ENCODE data around the gene COL23A1. TPM values are rescaled to one million over a fixed set of nuclear protein-coding genes. Genes with fewer than 3 reads are reported as not detected.
A peak's percentile ranks its signal among the peaks of the same experiment; 100 is the strongest.

The COL23A1 gene
- total and polyA plus RNA-seq, 2 of the 8 experiments (the other 6 are each of a cell fraction or from before 2014, with no cell fraction given) = 3.1 to 4.7 TPM

GRCh38 chr5:178360222-178360925 lies 229.8 kb downstream of the COL23A1 start:
- 83% methylated on average over 19 of the region's 19 CpGs; no CpG with 5 or more reads in 1 of the 2 experiments for WGBS, 2 experiments (ENCODE audit: extremely low coverage in 1 of 2, insufficient coverage in 1 of 2, insufficient read length in 1 of 2, insufficient replicate concordance in 2 of 2, low coverage in 1 of 2, low lambda C conversion rate in 2 of 2, missing lambda C conversion rate in 1 of 2)
- POLR2A ChIA-PET (ENCODE audit: partially characterized antibody) = no interaction called here
- Histone ChIP-seq H2BK20ac (ENCODE audit: low read length) (no peak overlapping the region), H2BK15ac (ENCODE audit: low read length) (no peak overlapping the region), H3K9ac (replicated peaks in 1 of 4; ENCODE audit: extremely low read depth in 1 of 4, low read depth in 3 of 4, low read length in 3 of 4) (no peak overlapping the region), H2BK120ac (replicated peaks; ENCODE audit: low read depth, low read length) (no peak overlapping the region), H3K23me2 (ENCODE audit: low read depth, low read length) (peaks cover 12% of the 10 kb centered on the region), H3K14ac (ENCODE audit: insufficient read length) (no peak overlapping the region), H2AFZ (ENCODE audit: low read length) (no peak overlapping the region), H3K56ac (replicated peaks; ENCODE audit: insufficient read length, low read depth, low read length) (no peak overlapping the region), H3K79me2 (ENCODE audit: control insufficient read depth in 1 of 2, insufficient read depth in 2 of 2, low read length in 2 of 2) (no peaks in the 10 kb centered on the region; a peak in 1 of 4 replicates), H3K27ac (ENCODE audit: low read depth, low read length) (no peak overlapping the region), H3K23ac (ENCODE audit: insufficient read length) (no peak overlapping the region), H4K8ac (ENCODE audit: extremely low read depth, insufficient read depth, low read length) (no peak overlapping the region), H3K18ac (ENCODE audit: extremely low read depth, low read length) (no peak overlapping the region), H3K4me2 (ENCODE audit: insufficient read depth in 1 of 2, low read depth in 2 of 2, low read length in 2 of 2) (no peak overlapping the region), H3K79me1 (ENCODE audit: low read depth, low read length) (no peaks in the 10 kb centered on the region), H4K91ac (replicated peaks; ENCODE audit: insufficient read length, low read length) (no peak overlapping the region), H3K9me3 (ENCODE audit: insufficient read depth in 2 of 2, low read depth in 1 of 2, low read length in 1 of 2) (no peaks in the 10 kb centered on the region), H3K36me3 (ENCODE audit: control insufficient read depth in 2 of 4, insufficient read depth in 4 of 4, low read length in 3 of 4) (no peaks in the 10 kb centered on the region), H2BK12ac (ENCODE audit: low read depth, low read length) (no peak overlapping the region; the same call in 1 of the 2 replicates), H3K4me3 (ENCODE audit: extremely low read depth in 1 of 4, insufficient read depth in 2 of 4, low read depth in 3 of 4, low read length in 4 of 4) (no peak overlapping the region), H3K27me3 (replicated peaks in 1 of 4; ENCODE audit: control insufficient read depth in 3 of 4, extremely low read depth in 1 of 4, insufficient read depth in 3 of 4, low read length in 3 of 4) (no peaks in the 10 kb centered on the region), H3K4me1 (replicated peaks in 1 of 4; ENCODE audit: control insufficient read depth in 3 of 4, insufficient read depth in 4 of 4, low read length in 3 of 4) (peaks cover 7 to 28% (median 16%) of the 10 kb centered on the region in 4 experiments), H4K20me1 (replicated peaks in 1 of 2; ENCODE audit: control insufficient read depth in 1 of 2, insufficient read depth in 2 of 2, low read length in 2 of 2) (peaks cover 0 to 9% of the 10 kb centered on the region in 2 experiments), H3K4ac (replicated peaks; ENCODE audit: insufficient read length, low read depth, low read length) (no peak overlapping the region), H2AK5ac (ENCODE audit: low read depth, low read length) (peak overlapping the region; percentile 19; the same call in 1 of the 2 replicates), H4K5ac (ENCODE audit: insufficient read length, low read depth, low read length) (no peak overlapping the region), H2BK5ac (ENCODE audit: low read depth, low read length) (no peak overlapping the region)
- CTCF ChIA-PET (ENCODE audit: partially characterized antibody) = interaction anchor here (1.0 to 3.4 kb wide), 2 partner anchors 29 to 102 kb away, joined by 3 to 12 read pairs; no protein-coding TSS in a partner anchor
- DNase-seq (ENCODE audit: low read depth in 1 of 2, low spot score in 2 of 2) = no peak
- FAIRE-seq = no peak
- TF ChIP-seq RFX5 (IDR thresholded peaks at IDR 0.05; ENCODE audit: borderline replicate concordance, low read depth, low read length) (no peak), RNF2 (IDR thresholded peaks at IDR 0.05; ENCODE audit: borderline replicate concordance, low read depth, low read length, missing control alignments, poor library complexity, severe bottlenecking) (no peak), ATF2 (IDR thresholded peaks at IDR 0.05; ENCODE audit: low read length) (no peak), SIX5 (IDR thresholded peaks at IDR 0.05; ENCODE audit: low read depth, low read length) (no peak), SIN3A (conservative IDR thresholded peaks at IDR 0.05 in 1 of 2, IDR thresholded peaks at IDR 0.05 in 1 of 2; ENCODE audit: low read depth in 1 of 2, low read length in 2 of 2) (no peak), JUND (IDR thresholded peaks at IDR 0.05; ENCODE audit: low read length) (no peak), SP4 (IDR thresholded peaks at IDR 0.05; ENCODE audit: low read length) (no peak), MAX (IDR thresholded peaks at IDR 0.05) (no peak), HDAC2 (IDR thresholded peaks at IDR 0.05; ENCODE audit: borderline replicate concordance in 1 of 2, low read depth in 2 of 2, low read length in 2 of 2) (no peak), SIRT6 (IDR thresholded peaks at IDR 0.05; ENCODE audit: low read length) (no peak)

All from H1 (cell line).